Upper lobe of left lung (tissue), 4 donors: Measurements from ENCODE around the gene TPCN1.

ENCODE experiments used
- CTCF ChIP-seq, 6 experiments: fragments of 450-650 bp in 4 of 6; fragments of 200-600 bp in 2 of 6; sonication (generic) in 2 of 6; IDR thresholded peaks; one replicate each; pipeline ENCODE4 v1.5.1; 2016 to 2019; ENCODE audit warnings: antibody characterized with exemption in 6 of 6
- EP300 ChIP-seq, 4 donors: sonication (generic); formaldehyde crosslinking; IDR thresholded peaks; one replicate each; pipeline ENCODE4 v1.5.1; 2017; ENCODE audit warnings: antibody characterized with exemption in 4 of 4, control low read depth in 2 of 4
- POLR2A ChIP-seq, 4 donors: fragments of 450-650 bp; IDR thresholded peaks; one replicate each; pipeline ENCODE4 v1.5.1; 2016 to 2017; ENCODE audit warnings: antibody characterized with exemption in 4 of 4, mild to moderate bottlenecking in 2 of 4
- POLR2AphosphoS5 ChIP-seq, 2 donors: sonication (generic); formaldehyde crosslinking; IDR thresholded peaks; one replicate each; pipeline ENCODE4 v1.5.1; 2017; ENCODE audit warnings: antibody characterized with exemption in 2 of 2

- TF ChIP-seq CTCF (IDR thresholded peaks at IDR 0.05) (no peak), POLR2A (IDR thresholded peaks at IDR 0.05) (no peak), EP300 (IDR thresholded peaks at IDR 0.05) (no peak), POLR2AphosphoS5 (IDR thresholded peaks at IDR 0.05) (no peak)
Observed at GRCh38 chr12:113184098-113184899, 37.0 kb upstream of the TPCN1 start.
